ENCODE measurements around the gene NUTM2A. TPM values are rescaled to one million over a fixed set of nuclear protein-coding genes. Genes with fewer than 3 reads are reported as not detected.
A peak's percentile ranks its signal among the peaks of the same experiment; 100 is the strongest.
"Not testable (repeated sequence)": the region's sequence is repeated elsewhere in the genome, so short reads cannot be mapped to it uniquely, and the experiment has no call there.

NUTM2A gene, protein sequence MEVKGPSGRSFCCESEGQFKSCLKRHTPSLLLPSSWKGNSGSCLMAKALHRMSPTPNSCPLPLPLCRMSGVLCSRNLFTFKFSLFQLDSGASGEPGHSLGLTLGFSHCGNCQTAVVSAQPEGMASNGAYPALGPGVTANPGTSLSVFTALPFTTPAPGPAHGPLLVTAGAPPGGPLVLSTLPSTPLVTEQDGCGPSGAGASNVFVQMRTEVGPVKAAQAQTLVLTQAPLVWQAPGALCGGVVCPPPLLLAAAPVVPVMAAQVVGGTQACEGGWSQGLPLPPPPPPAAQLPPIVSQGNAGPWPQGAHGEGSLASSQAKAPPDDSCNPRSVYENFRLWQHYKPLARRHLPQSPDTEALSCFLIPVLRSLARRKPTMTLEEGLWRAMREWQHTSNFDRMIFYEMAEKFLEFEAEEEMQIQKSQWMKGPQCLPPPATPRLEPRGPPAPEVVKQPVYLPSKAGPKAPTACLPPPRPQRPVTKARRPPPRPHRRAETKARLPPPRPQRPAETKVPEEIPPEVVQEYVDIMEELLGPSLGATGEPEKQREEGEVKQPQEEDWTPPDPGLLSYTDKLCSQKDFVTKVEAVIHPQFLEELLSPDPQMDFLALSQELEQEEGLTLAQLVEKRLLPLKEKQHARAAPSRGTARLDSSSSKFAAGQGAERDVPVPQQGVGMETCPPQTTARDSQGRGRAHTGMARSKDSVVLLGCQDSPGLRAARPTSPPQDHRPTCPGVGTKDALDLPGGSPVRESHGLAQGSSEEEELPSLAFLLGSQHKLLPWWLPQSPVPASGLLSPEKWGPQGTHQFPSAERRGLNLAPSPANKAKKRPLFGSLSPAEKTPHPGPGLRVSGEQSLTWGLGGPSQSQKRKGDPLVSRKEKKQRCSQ
- 0.11 and 0.67 TPM in 2 replicates for total RNA-seq (2014; rRNA removed; shearing (Covaris generic))
- polyA plus RNA-seq (2015; cell fraction: cytosol; rRNA removed): 0.10 TPM in 1 of 2 replicates, not detected in the other
- not detected in 2 replicates for polyA plus RNA-seq (2015; cell fraction: nucleus; rRNA removed)

- DNase-seq (ENCODE audit: low read depth, low spot score); in situ Hi-C loops (cut with HindIII; ENCODE audit: low pct_unique_long_range_greater_than_20kb, low sequenced_read_pairs): not testable (repeated sequence)
Measured at GRCh38 chr10:87225148-87225547, at the start of gene NUTM2A. Gene NUTM2A, plus strand, starts transcription at chr10:87225448. Its CDS starts 383 bp downstream, at chr10:87225831.

GRCh38 chr10:87177587-87177986, 47.7 kb upstream of the NUTM2A start:
- DNase-seq (ENCODE audit: low read depth, low spot score); in situ Hi-C loops (cut with HindIII; ENCODE audit: low pct_unique_long_range_greater_than_20kb, low sequenced_read_pairs): not testable (repeated sequence)

- DNase-seq (ENCODE audit: low read depth, low spot score); in situ Hi-C loops (cut with HindIII; ENCODE audit: low pct_unique_long_range_greater_than_20kb, low sequenced_read_pairs): not testable (repeated sequence)
Measured at GRCh38 chr10:87184421-87184820, 40.8 kb upstream of the NUTM2A start.

GRCh38 chr10:87186016-87186415, 39.2 kb upstream of the NUTM2A start:
- DNase-seq (ENCODE audit: low read depth, low spot score); in situ Hi-C loops (cut with HindIII; ENCODE audit: low pct_unique_long_range_greater_than_20kb, low sequenced_read_pairs): not testable (repeated sequence)

- DNase-seq (ENCODE audit: low read depth, low spot score); in situ Hi-C loops (cut with HindIII; ENCODE audit: low pct_unique_long_range_greater_than_20kb, low sequenced_read_pairs): not testable (repeated sequence)
Measured at GRCh38 chr10:87187573-87187972, 37.7 kb upstream of the NUTM2A start.

DNA sequence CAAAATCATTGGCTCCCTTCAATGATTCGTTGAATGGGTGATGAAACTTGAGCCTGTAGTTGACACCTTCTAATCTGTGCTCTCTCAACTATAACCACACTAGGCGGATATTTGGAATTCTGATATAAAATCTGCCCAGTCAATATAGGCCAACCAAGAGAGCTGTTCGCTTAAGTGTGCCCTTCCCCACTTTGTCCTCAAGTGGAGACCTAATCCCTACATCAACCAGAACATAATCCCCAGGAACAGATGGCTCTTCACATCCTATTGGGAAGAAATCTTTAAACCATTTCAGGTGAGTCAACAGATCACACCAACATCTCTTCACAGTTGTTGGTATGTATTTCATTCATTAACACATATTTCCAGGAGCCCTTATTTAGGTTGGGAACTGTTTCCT, 33.4 kb upstream of the NUTM2A start:
- in situ Hi-C loops (cut with HindIII; ENCODE audit: low pct_unique_long_range_greater_than_20kb, low sequenced_read_pairs); DNase-seq (ENCODE audit: low read depth, low spot score): not testable (repeated sequence)

GRCh38 chr10:87200924-87201323, 24.3 kb upstream of the NUTM2A start:
- in situ Hi-C loops (cut with HindIII; ENCODE audit: low pct_unique_long_range_greater_than_20kb, low sequenced_read_pairs): not testable (repeated sequence)
- DNase-seq (ENCODE audit: low read depth, low spot score): peak; percentile 85

GRCh38 chr10:87204801-87205200, 20.4 kb upstream of the NUTM2A start:
- in situ Hi-C loops (cut with HindIII; ENCODE audit: low pct_unique_long_range_greater_than_20kb, low sequenced_read_pairs); DNase-seq (ENCODE audit: low read depth, low spot score): not testable (repeated sequence)

GRCh38 chr10:87206922-87207321, 18.3 kb upstream of the NUTM2A start:
- in situ Hi-C loops (cut with HindIII; ENCODE audit: low pct_unique_long_range_greater_than_20kb, low sequenced_read_pairs); DNase-seq (ENCODE audit: low read depth, low spot score): not testable (repeated sequence)

DNA sequence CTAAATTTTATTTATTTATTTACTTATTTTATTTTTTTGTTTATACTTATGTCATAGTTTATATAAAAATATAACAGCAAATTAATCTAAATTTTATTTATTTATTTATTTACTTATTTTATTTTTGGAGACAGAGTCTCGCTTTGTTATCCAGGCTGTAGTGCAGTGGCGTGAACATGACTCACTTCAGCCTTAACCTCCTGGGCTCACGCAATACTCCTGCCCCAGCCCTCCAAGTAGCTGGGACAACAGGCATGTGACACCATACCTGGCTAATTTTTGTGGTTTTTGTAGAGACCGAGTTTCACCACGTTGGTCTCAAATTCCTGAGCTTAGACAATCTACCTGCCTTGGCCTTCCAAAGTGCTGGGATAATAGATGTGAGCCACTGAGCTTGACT, 14.9 kb upstream of the NUTM2A start:
- in situ Hi-C loops (cut with HindIII; ENCODE audit: low pct_unique_long_range_greater_than_20kb, low sequenced_read_pairs): not testable (repeated sequence)

GRCh38 chr10:87211848-87212247, 13.4 kb upstream of the NUTM2A start:
- DNase-seq (ENCODE audit: low read depth, low spot score); in situ Hi-C loops (cut with HindIII; ENCODE audit: low pct_unique_long_range_greater_than_20kb, low sequenced_read_pairs): not testable (repeated sequence)

More for the DNA sequence above, 14.9 kb upstream of the NUTM2A start:
- DNase-seq (ENCODE audit: low read depth, low spot score): not testable (repeated sequence)

- DNase-seq (ENCODE audit: low read depth, low spot score); in situ Hi-C loops (cut with HindIII; ENCODE audit: low pct_unique_long_range_greater_than_20kb, low sequenced_read_pairs): not testable (repeated sequence)
Measured at GRCh38 chr10:87213150-87213765, 12.0 kb upstream of the NUTM2A start.

- DNase-seq (ENCODE audit: low read depth, low spot score); in situ Hi-C loops (cut with HindIII; ENCODE audit: low pct_unique_long_range_greater_than_20kb, low sequenced_read_pairs): not testable (repeated sequence)
Measured at GRCh38 chr10:87213806-87214205, 11.4 kb upstream of the NUTM2A start.

GRCh38 chr10:87216120-87216519, 9.1 kb upstream of the NUTM2A start:
- DNase-seq (ENCODE audit: low read depth, low spot score); in situ Hi-C loops (cut with HindIII; ENCODE audit: low pct_unique_long_range_greater_than_20kb, low sequenced_read_pairs): not testable (repeated sequence)

DNA sequence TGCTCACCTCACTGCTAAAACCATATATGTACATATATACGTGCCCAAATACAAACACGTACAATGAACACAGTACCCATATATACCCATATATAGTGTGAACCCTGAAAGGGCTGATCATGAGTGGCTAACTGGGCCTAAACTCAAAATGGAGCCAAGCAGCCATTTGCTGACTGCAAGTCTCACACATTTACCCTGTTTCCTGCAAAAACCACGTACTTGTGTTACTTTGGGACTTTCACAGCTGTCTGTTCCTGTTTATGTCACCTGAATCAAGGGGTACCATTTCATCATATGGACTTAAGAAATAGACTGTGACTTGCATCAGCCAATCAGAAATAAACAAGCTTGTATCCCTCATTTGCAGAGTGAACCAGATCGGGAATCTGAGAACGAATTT, 5.9 kb upstream of the NUTM2A start:
- in situ Hi-C loops (cut with HindIII; ENCODE audit: low pct_unique_long_range_greater_than_20kb, low sequenced_read_pairs); DNase-seq (ENCODE audit: low read depth, low spot score): not testable (repeated sequence)

DNA sequence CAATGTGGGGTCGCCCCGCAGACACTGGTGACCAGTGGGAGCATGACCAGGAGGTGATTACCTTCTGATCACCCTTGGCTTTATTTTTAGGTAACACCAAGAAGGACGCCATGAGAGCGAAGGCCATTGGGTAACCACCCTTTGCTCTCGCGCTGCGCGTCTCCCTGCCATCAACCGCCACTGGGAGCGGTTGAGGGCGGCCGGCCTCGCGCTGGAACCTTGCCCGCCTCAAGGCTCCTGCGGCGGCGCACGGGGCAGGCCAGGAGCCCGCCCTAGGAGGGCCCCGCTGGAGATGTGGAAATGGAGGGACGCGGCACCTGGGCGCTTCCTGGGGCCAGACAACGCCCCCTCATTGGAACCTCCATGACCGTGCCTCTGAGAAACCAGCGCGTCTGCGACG, 2.5 kb upstream of the NUTM2A start:
- DNase-seq (ENCODE audit: low read depth, low spot score); in situ Hi-C loops (cut with HindIII; ENCODE audit: low pct_unique_long_range_greater_than_20kb, low sequenced_read_pairs): not testable (repeated sequence)

DNA sequence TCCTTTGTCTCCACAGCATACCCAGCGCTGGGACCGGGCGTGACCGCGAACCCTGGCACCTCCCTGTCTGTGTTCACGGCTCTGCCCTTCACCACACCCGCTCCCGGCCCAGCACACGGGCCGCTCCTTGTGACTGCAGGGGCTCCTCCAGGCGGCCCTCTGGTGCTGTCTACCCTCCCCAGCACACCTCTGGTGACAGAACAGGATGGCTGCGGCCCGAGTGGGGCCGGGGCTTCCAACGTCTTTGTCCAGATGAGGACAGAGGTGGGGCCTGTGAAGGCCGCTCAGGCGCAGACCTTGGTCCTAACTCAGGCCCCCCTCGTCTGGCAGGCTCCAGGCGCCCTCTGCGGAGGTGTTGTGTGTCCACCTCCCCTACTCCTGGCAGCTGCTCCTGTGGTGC, 3.0 kb downstream of the NUTM2A start:
- in situ Hi-C loops (cut with HindIII; ENCODE audit: low pct_unique_long_range_greater_than_20kb, low sequenced_read_pairs); DNase-seq (ENCODE audit: low read depth, low spot score): not testable (repeated sequence)

Measured in SK-MEL-5 (cell line).